ENCODE results near the gene PADI1.

Gene PADI1

DNA sequence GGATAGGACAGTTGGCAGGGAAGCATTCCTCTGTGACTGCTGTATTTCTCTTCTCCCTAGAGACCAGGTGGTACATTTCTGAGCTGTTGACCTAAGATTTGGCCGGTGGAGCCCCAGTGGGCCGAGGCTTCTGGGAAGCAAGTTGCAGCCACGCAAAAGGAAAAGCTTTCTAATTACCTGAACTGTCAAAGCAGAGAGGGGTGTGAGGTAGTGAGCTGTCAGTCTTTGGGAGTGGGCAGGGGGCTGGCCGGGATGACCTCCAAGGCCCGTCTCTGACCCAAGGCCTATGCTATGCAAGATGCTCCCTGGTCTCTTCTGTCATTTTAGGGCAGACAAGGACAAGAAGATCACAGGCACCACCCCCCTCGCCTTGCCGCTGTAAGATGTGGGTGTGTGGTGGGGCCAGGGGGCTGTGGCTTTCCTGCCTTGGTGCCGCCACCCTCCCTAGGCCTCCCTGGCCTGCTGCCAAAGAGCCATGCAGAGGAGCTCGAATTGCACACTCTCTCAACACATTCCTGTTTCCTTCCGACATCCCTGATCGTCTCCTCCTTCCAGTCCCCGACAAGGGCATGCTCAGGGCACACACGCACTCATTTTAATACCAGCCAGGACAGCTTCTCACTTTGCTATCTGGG, 7.7 kb downstream of the PADI1 start (continued):
- no peak for TF ChIP-seq ZBTB11 (tag by site-specific recombination; conservative IDR thresholded peaks at IDR 0.05; ENCODE audit: low read depth)
- no peak for TF ChIP-seq ZNF433 (tag by site-specific recombination; IDR thresholded peaks at IDR 0.05; ENCODE audit: low read depth)
- no peak for TF ChIP-seq ZNF175 (tag by site-specific recombination; IDR thresholded peaks at IDR 0.05)
- peak; percentile 98 for TF ChIP-seq ZBTB48 (tag by site-specific recombination; IDR thresholded peaks at IDR 0.05)
- TF ChIP-seq ZNF335 (tag by site-specific recombination; conservative IDR thresholded peaks at IDR 0.05): no peak
- TF ChIP-seq ZNF211 (tag by site-specific recombination; IDR thresholded peaks at IDR 0.05; ENCODE audit: low read depth): no peak
- TF ChIP-seq ZNF391 (tag by site-specific recombination; IDR thresholded peaks at IDR 0.05; ENCODE audit: borderline replicate concordance, low read depth): no peak
- no peak for TF ChIP-seq ZNF654 (tag by site-specific recombination; IDR thresholded peaks at IDR 0.05; ENCODE audit: low read depth)
- TF ChIP-seq ZNF350 (tag by site-specific recombination; IDR thresholded peaks at IDR 0.05): no peak
- peak; percentile 81 for TF ChIP-seq TRIM28 (IDR thresholded peaks at IDR 0.05; ENCODE audit: borderline replicate concordance, low read length)
- peak; percentile 31; the same call in 1 of the 2 replicates for TF ChIP-seq PRDM1 (tag by site-specific recombination; IDR thresholded peaks at IDR 0.05)
- TF ChIP-seq ZIC2 (tag by site-specific recombination; IDR thresholded peaks at IDR 0.05): peak; percentile 50; the same call in 1 of the 2 replicates
- peak; percentile 89 for TF ChIP-seq ZNF660 (tag by site-specific recombination; IDR thresholded peaks at IDR 0.05)
- no peak for TF ChIP-seq SALL2 (tag by site-specific recombination; IDR thresholded peaks at IDR 0.05; ENCODE audit: borderline replicate concordance)
- TF ChIP-seq ZNF692 (tag by site-specific recombination; IDR thresholded peaks at IDR 0.05): peak; percentile 100
- TF ChIP-seq ZBTB17 (tag by site-specific recombination; IDR thresholded peaks at IDR 0.05): peak; percentile 83
- peak; percentile 89 for TF ChIP-seq KLF16 (tag by site-specific recombination; IDR thresholded peaks at IDR 0.05)
- no peak for TF ChIP-seq ZNF580 (tag by site-specific recombination; IDR thresholded peaks at IDR 0.05)
- no peak for TF ChIP-seq ZSCAN18 (tag by site-specific recombination; IDR thresholded peaks at IDR 0.05)
- TF ChIP-seq ZNF155 (tag by site-specific recombination; IDR thresholded peaks at IDR 0.05): no peak
- TF ChIP-seq KLF8 (tag by site-specific recombination; IDR thresholded peaks at IDR 0.05): peak; percentile 68
- TF ChIP-seq, protein P1, sequence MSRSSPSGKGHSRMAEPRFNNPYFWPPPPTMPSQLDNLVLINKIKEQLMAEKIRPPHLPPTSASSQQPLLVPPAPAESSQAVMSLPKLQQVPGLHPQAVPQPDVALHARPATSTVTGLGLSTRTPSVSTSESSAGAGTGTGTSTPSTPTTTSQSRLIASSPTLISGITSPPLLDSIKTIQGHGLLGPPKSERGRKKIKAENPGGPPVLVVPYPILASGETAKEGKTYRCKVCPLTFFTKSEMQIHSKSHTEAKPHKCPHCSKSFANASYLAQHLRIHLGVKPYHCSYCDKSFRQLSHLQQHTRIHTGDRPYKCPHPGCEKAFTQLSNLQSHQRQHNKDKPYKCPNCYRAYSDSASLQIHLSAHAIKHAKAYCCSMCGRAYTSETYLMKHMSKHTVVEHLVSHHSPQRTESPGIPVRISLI (tag by site-specific recombination; IDR thresholded peaks at IDR 0.05): no peak
- no peak for TF ChIP-seq ZNF112 (tag by site-specific recombination; IDR thresholded peaks at IDR 0.05)
- TF ChIP-seq ZNF121 (tag by site-specific recombination; IDR thresholded peaks at IDR 0.05): no peak
- TF ChIP-seq ZNF629 (tag by site-specific recombination; IDR thresholded peaks at IDR 0.05): peak; percentile 55
- TF ChIP-seq ZNF521 (tag by site-specific recombination; IDR thresholded peaks at IDR 0.05): no peak

Data from HEK293 (cell line).